Measurements from ENCODE around the gene IDH1. TPM values are rescaled to one million over a fixed set of nuclear protein-coding genes. Genes with fewer than 3 reads are reported as not detected.

The IDH1 gene
- total RNA-seq, 1 experiment from 2014 or later = 80.2 TPM

GRCh38 chr2:208296610-208297009 is 41.7 kb upstream of the IDH1 start:
- intact Hi-C loops (cut with micrococcal nuclease; ENCODE audit: unreplicated experiment) = no loop called here
- H3K4me3 ChIP-seq (ENCODE audit: low read depth in 2 of 2, low read length in 2 of 2) = no peak overlapping the region
- TF ChIP-seq TCF7L2 (IDR thresholded peaks at IDR 0.05; ENCODE audit: low read depth, low read length) (no peak), REST (IDR thresholded peaks at IDR 0.05; ENCODE audit: insufficient read depth in 1 of 2, low read depth in 2 of 2, low read length in 1 of 2) (no peak), SIN3A (IDR thresholded peaks at IDR 0.05; ENCODE audit: borderline replicate concordance, insufficient read depth, low read depth, low read length) (no peak), POLR2AphosphoS5 (IDR thresholded peaks at IDR 0.05; ENCODE audit: low read depth, low read length) (no peak), CTCF (IDR thresholded peaks at IDR 0.05) (no peak)
- ChIA-PET POLR2A (no interaction called here), CTCF (no interaction called here)
- no peak overlapping the region for H3K27ac ChIP-seq (ENCODE audit: low read length)
- H3K9me3 ChIP-seq (ENCODE audit: control insufficient read depth, insufficient read depth, low read depth, low read length) = no peaks in the 10 kb centered on the region
- H3K27me3 ChIP-seq (ENCODE audit: control insufficient read depth, insufficient read depth, low read length) = no peaks in the 10 kb centered on the region
- no peaks in the 10 kb centered on the region for H3K4me1 ChIP-seq (ENCODE audit: control insufficient read depth, insufficient read depth, low read length)
- no peak for ATAC-seq
- in situ Hi-C loops (cut with HindIII; ENCODE audit: low pct_unique_long_range_greater_than_20kb, low sequenced_read_pairs) = no loop called here
- DNase-seq (ENCODE audit: low read depth, low spot score) = no peak
- no TSS peak for BruUV-seq (replicated peaks)
- H3K36me3 ChIP-seq (ENCODE audit: control insufficient read depth, insufficient read depth, low read length) = peaks cover 16% of the 10 kb centered on the region

DNA sequence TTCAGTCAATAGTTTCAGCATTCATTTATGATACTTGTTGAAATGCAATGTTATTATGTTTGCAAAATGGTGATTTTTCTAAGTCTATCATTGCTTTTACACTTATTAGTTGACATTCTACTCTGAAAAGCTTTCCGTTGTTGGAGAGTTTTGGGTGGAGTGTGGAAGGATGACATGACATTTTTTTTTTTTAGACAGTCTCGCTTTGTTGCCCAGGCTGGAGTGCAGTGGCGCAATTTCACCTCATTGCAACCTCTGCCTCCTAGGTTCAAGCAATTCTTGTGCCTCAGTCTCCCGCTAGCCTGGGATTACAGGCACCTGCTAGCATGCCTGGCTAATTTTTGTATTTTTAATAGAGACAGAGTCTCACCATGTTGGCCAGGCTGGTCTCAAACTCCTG is 41.0 kb upstream of the IDH1 start:
- no peak overlapping the region for H3K4me3 ChIP-seq (ENCODE audit: low read depth in 2 of 2, low read length in 2 of 2)
- no peak overlapping the region for H3K27ac ChIP-seq (ENCODE audit: low read length)
- intact Hi-C loops (cut with micrococcal nuclease; ENCODE audit: unreplicated experiment) (no loop called here), in situ Hi-C loops (cut with HindIII; ENCODE audit: low pct_unique_long_range_greater_than_20kb, low sequenced_read_pairs) (no loop called here)
- no peaks in the 10 kb centered on the region; the same call in 1 of the 2 replicates for H3K9me3 ChIP-seq (ENCODE audit: control insufficient read depth, insufficient read depth, low read depth, low read length)
- H3K36me3 ChIP-seq (ENCODE audit: control insufficient read depth, insufficient read depth, low read length) = peaks cover 11% of the 10 kb centered on the region
- ATAC-seq = no peak
- ChIA-PET POLR2A (no interaction called here), CTCF (no interaction called here)
- no peak for DNase-seq (ENCODE audit: low read depth, low spot score)
- H3K27me3 ChIP-seq (ENCODE audit: control insufficient read depth, insufficient read depth, low read length) = no peaks in the 10 kb centered on the region
- H3K4me1 ChIP-seq (ENCODE audit: control insufficient read depth, insufficient read depth, low read length) = no peaks in the 10 kb centered on the region
- BruUV-seq (replicated peaks) = no TSS peak
- TF ChIP-seq REST (IDR thresholded peaks at IDR 0.05; ENCODE audit: insufficient read depth in 1 of 2, low read depth in 2 of 2, low read length in 1 of 2) = no peak

All from Panc1 (cell line).